Liver (tissue), 9 donors: ENCODE data around the gene JAZF1. TPM values are rescaled to one million over a fixed set of nuclear protein-coding genes. Genes with fewer than 3 reads are reported as not detected.

Experiments
- DNase-seq: peaks from one replicate; pipeline ENCODE4 v3.0.0-alpha.2; 2017; ENCODE audit warnings: low spot score
- H3K27ac ChIP-seq, 2 donors: one replicate each; pipeline ENCODE4 v1.7.0; 2013; ENCODE audit warnings: inconsistent platforms in 2 of 2, low read length in 2 of 2, control low read depth in 1 of 2, low read depth in 1 of 2, mild to moderate bottlenecking in 1 of 2
- H3K27me3 ChIP-seq, 4 donors: one replicate each; pipeline versions ENCODE4 v1.6.1 to v1.7.0; 2013; ENCODE audit warnings: low read length in 3 of 4, inconsistent platforms in 1 of 4, mild to moderate bottlenecking in 1 of 4, moderate library complexity in 1 of 4; ENCODE audit not compliant: control insufficient read depth in 4 of 4, insufficient read depth in 4 of 4
- H3K36me3 ChIP-seq, 4 donors: one replicate each; pipeline versions ENCODE4 v1.6.1 to v1.7.0; 2013; ENCODE audit warnings: low read length in 3 of 4, mild to moderate bottlenecking in 3 of 4, low read depth in 1 of 4, moderate library complexity in 1 of 4; ENCODE audit not compliant: control insufficient read depth in 4 of 4, insufficient read depth in 3 of 4
- H3K4me1 ChIP-seq, 4 donors: one replicate each; pipeline versions ENCODE4 v1.6.1 to v1.7.0; 2013; ENCODE audit warnings: low read length in 3 of 4, mild to moderate bottlenecking in 3 of 4, moderate library complexity in 1 of 4; ENCODE audit not compliant: control insufficient read depth in 4 of 4, insufficient read depth in 4 of 4
- H3K4me3 ChIP-seq, 3 donors: one replicate each; pipeline versions ENCODE4 v1.6.1 to v1.7.0; 2013; ENCODE audit warnings: low read length in 3 of 3, control low read depth in 1 of 3, low read depth in 1 of 3, mild to moderate bottlenecking in 1 of 3
- H3K9ac ChIP-seq, 2 donors: one replicate each; pipeline ENCODE4 v1.7.0; 2013; ENCODE audit warnings: low read length in 2 of 2, mild to moderate bottlenecking in 2 of 2, moderate library complexity in 2 of 2, control low read depth in 1 of 2, low read depth in 1 of 2
- H3K9me3 ChIP-seq, 4 donors: one replicate each; pipeline versions ENCODE4 v1.6.1 to v1.7.0; 2013; ENCODE audit warnings: low read length in 3 of 4; ENCODE audit not compliant: control insufficient read depth in 4 of 4
- EGR1 ChIP-seq, 2 donors: IDR thresholded peaks; 2 replicates each; pipeline ENCODE4 v1.6.1; 2016 to 2018; ENCODE audit warnings: antibody characterized with exemption in 2 of 2, low read depth in 2 of 2
- FOXA2 ChIP-seq: IDR thresholded peaks from 2 replicates; pipeline ENCODE4 v1.6.1; 2016; ENCODE audit warnings: antibody characterized with exemption
- GABPA ChIP-seq, 2 donors: IDR thresholded peaks in 1 of 2; conservative IDR thresholded peaks in 1 of 2; 2 replicates each; pipeline ENCODE4 v1.6.1; 2016; ENCODE audit warnings: antibody characterized with exemption in 2 of 2, mild to moderate bottlenecking in 1 of 2, moderate library complexity in 1 of 2
- HNF4A ChIP-seq, 2 donors: conservative IDR thresholded peaks; 2 replicates each; pipeline ENCODE4 v1.6.1; 2016; ENCODE audit warnings: antibody characterized with exemption in 2 of 2, mild to moderate bottlenecking in 2 of 2
- HNF4G ChIP-seq: IDR thresholded peaks from 2 replicates; pipeline ENCODE4 v1.6.1; 2016; ENCODE audit warnings: antibody characterized with exemption
- JUND ChIP-seq, 2 donors: IDR thresholded peaks; 2 replicates each; pipeline ENCODE4 v1.6.1; 2016; ENCODE audit warnings: antibody characterized with exemption in 2 of 2
- RAD21 ChIP-seq, 2 donors: IDR thresholded peaks; 2 replicates each; pipeline ENCODE4 v1.6.1; 2016; ENCODE audit warnings: antibody characterized with exemption in 2 of 2, mild to moderate bottlenecking in 2 of 2
- RXRA ChIP-seq, 2 donors: IDR thresholded peaks; 2 replicates each; pipeline ENCODE4 v1.6.1; 2017 to 2018; ENCODE audit warnings: antibody characterized with exemption in 2 of 2, mild to moderate bottlenecking in 1 of 2
- SP1 ChIP-seq: IDR thresholded peaks from 2 replicates; pipeline ENCODE4 v1.6.1; 2018; ENCODE audit warnings: antibody characterized with exemption, mild to moderate bottlenecking
- TAF1 ChIP-seq: conservative IDR thresholded peaks from 2 replicates; pipeline ENCODE4 v1.6.1; 2016; ENCODE audit warnings: antibody characterized with exemption, mild to moderate bottlenecking
- YY1 ChIP-seq: IDR thresholded peaks from 2 replicates; pipeline ENCODE4 v1.6.1; 2016; ENCODE audit warnings: antibody characterized with exemption, mild to moderate bottlenecking
- WGBS: extraction: QIAGEN DNeasy Blood & Tissue Kit; methylation state at CpG from one replicate; pipeline ENCODE4 v1.1.7; 2013; 5-methylcytosine and 5-hydroxymethylcytosine counted together
- polyA plus RNA-seq, 2 donors: library from polyadenylated mRNA; stranded (reverse) in 1 of 2; unstranded in 1 of 2; fragments of 200-250 nt in 1 of 2; fragments of >200 nt in 1 of 2; fragmentation: Nextera tagmentation in 1 of 2; extraction: Ambion mirVana in 1 of 2; gene quantifications; one replicate each; pipeline versions ENCODE4 v1.2.1 to v1.2.3, GENCODE V29; 2013 to 2015
- total RNA-seq, 2 donors: library from RNA; depleted of rRNA; stranded (reverse); fragments of >200 nt; gene quantifications; one replicate each; pipeline ENCODE4 v1.2.3, GENCODE V29; 2014
- TF ChIP-seq, protein P1 (sequence below): IDR thresholded peaks from 2 replicates; pipeline ENCODE4 v1.6.1; 2016; ENCODE audit warnings: antibody characterized with exemption
- TF ChIP-seq, protein P2 (sequence below): IDR thresholded peaks from 2 replicates; pipeline ENCODE4 v1.6.1; 2016; ENCODE audit warnings: antibody characterized with exemption, mild to moderate bottlenecking
- TF ChIP-seq, protein P3 (sequence below): IDR thresholded peaks from 2 replicates; pipeline ENCODE4 v1.6.1; 2016; ENCODE audit warnings: antibody characterized with exemption
- TF ChIP-seq, protein P4 (sequence below): fragments of 150-350 bp; IDR thresholded peaks from 2 replicates; pipeline ENCODE4 v1.5.1; 2017; ENCODE audit warnings: improper control_type of control experiment, low read depth, low read length; ENCODE audit not compliant: missing input control
- donor health status: healthy.
- donor health status: healthy.
- donor health status: healthy.
- donor health status: healthy.
- donor health status: healthy.

The JAZF1 gene
- total and polyA plus RNA-seq, 4 donors = 2.7 to 17.8 (median 4.0) TPM

DNA sequence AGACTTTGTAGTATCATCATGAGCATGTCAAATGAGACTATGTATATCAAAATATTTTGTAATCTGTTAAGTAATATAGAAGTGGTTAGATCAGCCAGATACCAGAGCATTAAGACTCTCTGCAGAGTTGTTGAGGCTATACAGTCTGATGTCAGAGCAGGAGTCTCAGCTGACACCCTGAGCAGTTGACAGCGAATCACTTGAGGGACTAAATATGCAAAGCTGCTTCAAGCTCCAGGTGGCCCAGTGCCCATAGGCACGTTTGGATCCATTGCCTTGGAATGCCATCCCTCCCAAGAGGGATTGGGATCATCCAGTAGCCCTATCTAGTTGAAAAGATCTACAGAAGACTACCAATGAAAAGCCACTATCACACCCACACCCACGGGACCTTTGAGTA lies 230.5 kb downstream of the JAZF1 start:
- Histone ChIP-seq H3K27me3 (no peaks in the 10 kb centered on the region), H3K9me3 (no peaks in the 10 kb centered on the region), H3K4me1 (no peaks in the 10 kb centered on the region), H3K4me3 (no peak overlapping the region), H3K36me3 (no peaks in the 10 kb centered on the region), H3K27ac (no peak overlapping the region), H3K9ac (no peak overlapping the region)
- DNase-seq = no peak
- WGBS = 80% methylated on average over 3 of the region's 3 CpGs
- TF ChIP-seq RXRA (IDR thresholded peaks at IDR 0.05) (no peak), HNF4A (conservative IDR thresholded peaks at IDR 0.05) (no peak), JUND (IDR thresholded peaks at IDR 0.05) (no peak), EGR1 (IDR thresholded peaks at IDR 0.05; ENCODE audit: low read depth in 2 of 2) (no peak), YY1 (no peak), FOXA2 (no peak), GABPA (IDR thresholded peaks at IDR 0.05 in 1 of 2, conservative IDR thresholded peaks at IDR 0.05 in 1 of 2) (no peak), SP1 (no peak), TAF1 (no peak), RAD21 (IDR thresholded peaks at IDR 0.05) (no peak), HNF4G (no peak)
- TF ChIP-seq, protein P1, sequence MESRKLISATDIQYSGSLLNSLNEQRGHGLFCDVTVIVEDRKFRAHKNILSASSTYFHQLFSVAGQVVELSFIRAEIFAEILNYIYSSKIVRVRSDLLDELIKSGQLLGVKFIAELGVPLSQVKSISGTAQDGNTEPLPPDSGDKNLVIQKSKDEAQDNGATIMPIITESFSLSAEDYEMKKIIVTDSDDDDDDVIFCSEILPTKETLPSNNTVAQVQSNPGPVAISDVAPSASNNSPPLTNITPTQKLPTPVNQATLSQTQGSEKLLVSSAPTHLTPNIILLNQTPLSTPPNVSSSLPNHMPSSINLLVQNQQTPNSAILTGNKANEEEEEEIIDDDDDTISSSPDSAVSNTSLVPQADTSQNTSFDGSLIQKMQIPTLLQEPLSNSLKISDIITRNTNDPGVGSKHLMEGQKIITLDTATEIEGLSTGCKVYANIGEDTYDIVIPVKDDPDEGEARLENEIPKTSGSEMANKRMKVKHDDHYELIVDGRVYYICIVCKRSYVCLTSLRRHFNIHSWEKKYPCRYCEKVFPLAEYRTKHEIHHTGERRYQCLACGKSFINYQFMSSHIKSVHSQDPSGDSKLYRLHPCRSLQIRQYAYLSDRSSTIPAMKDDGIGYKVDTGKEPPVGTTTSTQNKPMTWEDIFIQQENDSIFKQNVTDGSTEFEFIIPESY = no peak
- TF ChIP-seq, protein P2, sequence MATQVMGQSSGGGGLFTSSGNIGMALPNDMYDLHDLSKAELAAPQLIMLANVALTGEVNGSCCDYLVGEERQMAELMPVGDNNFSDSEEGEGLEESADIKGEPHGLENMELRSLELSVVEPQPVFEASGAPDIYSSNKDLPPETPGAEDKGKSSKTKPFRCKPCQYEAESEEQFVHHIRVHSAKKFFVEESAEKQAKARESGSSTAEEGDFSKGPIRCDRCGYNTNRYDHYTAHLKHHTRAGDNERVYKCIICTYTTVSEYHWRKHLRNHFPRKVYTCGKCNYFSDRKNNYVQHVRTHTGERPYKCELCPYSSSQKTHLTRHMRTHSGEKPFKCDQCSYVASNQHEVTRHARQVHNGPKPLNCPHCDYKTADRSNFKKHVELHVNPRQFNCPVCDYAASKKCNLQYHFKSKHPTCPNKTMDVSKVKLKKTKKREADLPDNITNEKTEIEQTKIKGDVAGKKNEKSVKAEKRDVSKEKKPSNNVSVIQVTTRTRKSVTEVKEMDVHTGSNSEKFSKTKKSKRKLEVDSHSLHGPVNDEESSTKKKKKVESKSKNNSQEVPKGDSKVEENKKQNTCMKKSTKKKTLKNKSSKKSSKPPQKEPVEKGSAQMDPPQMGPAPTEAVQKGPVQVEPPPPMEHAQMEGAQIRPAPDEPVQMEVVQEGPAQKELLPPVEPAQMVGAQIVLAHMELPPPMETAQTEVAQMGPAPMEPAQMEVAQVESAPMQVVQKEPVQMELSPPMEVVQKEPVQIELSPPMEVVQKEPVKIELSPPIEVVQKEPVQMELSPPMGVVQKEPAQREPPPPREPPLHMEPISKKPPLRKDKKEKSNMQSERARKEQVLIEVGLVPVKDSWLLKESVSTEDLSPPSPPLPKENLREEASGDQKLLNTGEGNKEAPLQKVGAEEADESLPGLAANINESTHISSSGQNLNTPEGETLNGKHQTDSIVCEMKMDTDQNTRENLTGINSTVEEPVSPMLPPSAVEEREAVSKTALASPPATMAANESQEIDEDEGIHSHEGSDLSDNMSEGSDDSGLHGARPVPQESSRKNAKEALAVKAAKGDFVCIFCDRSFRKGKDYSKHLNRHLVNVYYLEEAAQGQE = no peak
- TF ChIP-seq, protein P3, sequence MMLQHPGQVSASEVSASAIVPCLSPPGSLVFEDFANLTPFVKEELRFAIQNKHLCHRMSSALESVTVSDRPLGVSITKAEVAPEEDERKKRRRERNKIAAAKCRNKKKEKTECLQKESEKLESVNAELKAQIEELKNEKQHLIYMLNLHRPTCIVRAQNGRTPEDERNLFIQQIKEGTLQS = no peak
- TF ChIP-seq, protein P4, sequence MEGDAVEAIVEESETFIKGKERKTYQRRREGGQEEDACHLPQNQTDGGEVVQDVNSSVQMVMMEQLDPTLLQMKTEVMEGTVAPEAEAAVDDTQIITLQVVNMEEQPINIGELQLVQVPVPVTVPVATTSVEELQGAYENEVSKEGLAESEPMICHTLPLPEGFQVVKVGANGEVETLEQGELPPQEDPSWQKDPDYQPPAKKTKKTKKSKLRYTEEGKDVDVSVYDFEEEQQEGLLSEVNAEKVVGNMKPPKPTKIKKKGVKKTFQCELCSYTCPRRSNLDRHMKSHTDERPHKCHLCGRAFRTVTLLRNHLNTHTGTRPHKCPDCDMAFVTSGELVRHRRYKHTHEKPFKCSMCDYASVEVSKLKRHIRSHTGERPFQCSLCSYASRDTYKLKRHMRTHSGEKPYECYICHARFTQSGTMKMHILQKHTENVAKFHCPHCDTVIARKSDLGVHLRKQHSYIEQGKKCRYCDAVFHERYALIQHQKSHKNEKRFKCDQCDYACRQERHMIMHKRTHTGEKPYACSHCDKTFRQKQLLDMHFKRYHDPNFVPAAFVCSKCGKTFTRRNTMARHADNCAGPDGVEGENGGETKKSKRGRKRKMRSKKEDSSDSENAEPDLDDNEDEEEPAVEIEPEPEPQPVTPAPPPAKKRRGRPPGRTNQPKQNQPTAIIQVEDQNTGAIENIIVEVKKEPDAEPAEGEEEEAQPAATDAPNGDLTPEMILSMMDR = no peak

DNA sequence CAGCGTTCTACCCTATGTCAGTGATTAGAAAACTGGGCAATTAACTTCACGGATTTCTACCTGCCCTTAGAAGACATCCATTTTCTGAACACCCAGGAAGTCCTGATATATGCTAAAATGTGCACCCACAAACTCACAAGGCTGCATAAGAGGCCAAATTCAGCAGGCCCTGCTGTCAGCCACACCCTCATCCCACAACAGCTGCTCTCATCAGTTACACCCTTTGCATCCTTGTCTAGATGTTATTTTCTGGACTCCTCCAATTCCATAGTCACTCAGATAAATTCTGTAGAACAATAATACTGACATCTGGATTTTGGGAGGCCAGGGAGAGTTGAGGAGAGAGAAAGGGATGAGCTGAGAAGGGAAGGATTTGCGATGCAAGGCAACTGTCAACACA lies 231.7 kb downstream of the JAZF1 start:
- H3K9ac ChIP-seq = no peak overlapping the region
- 94% methylated on average over 3 of the region's 3 CpGs for WGBS
- H3K27ac ChIP-seq = no peak overlapping the region
- no peak overlapping the region for H3K4me3 ChIP-seq
- H3K27me3 ChIP-seq = no peaks in the 10 kb centered on the region
- no peaks in the 10 kb centered on the region for H3K36me3 ChIP-seq
- no peaks in the 10 kb centered on the region for H3K9me3 ChIP-seq
- DNase-seq = no peak
- H3K4me1 ChIP-seq = no peaks in the 10 kb centered on the region
- TF ChIP-seq, protein P2 = no peak
- no peak for TF ChIP-seq RAD21 (IDR thresholded peaks at IDR 0.05)
- TF ChIP-seq GABPA (IDR thresholded peaks at IDR 0.05 in 1 of 2, conservative IDR thresholded peaks at IDR 0.05 in 1 of 2) = no peak
- TF ChIP-seq RXRA (IDR thresholded peaks at IDR 0.05) = no peak
- TF ChIP-seq, protein P3 = no peak
